Lung (tissue), 12 donors: ENCODE data around the gene CDKL5. TPM values are rescaled to one million over a fixed set of nuclear protein-coding genes. Genes with fewer than 3 reads are reported as not detected.
A peak's percentile ranks its signal among the peaks of the same experiment; 100 is the strongest.

Experiments used
- ATAC-seq: fragments of 200-7000 bp; cut with Tn5 transposase; one replicate; pipeline ENCODE4 v1.9.1; 2020; ENCODE audit warnings: moderate number of reproducible peaks; ENCODE audit not compliant: insufficient read depth, low FRiP score
- DNase-seq, 3 donors: peaks; one replicate each; pipeline ENCODE4 v3.0.0-alpha.2; 2013 to 2017
- H3K27ac ChIP-seq, 2 donors: one replicate each; pipeline ENCODE4 v1.5.1; 2013; ENCODE audit warnings: mild to moderate bottlenecking in 2 of 2, moderate library complexity in 2 of 2, control low read depth in 1 of 2, inconsistent platforms in 1 of 2, low read depth in 1 of 2, low read length in 1 of 2
- H3K27me3 ChIP-seq, 3 donors: one replicate each; pipeline ENCODE4 v1.5.1; 2013; ENCODE audit warnings: low read length in 2 of 3; ENCODE audit not compliant: control insufficient read depth in 3 of 3, insufficient read depth in 3 of 3
- H3K36me3 ChIP-seq, 4 donors: one replicate each; pipeline ENCODE4 v1.5.1; 2013; ENCODE audit warnings: low read length in 4 of 4, mild to moderate bottlenecking in 1 of 4, moderate library complexity in 1 of 4; ENCODE audit not compliant: control insufficient read depth in 4 of 4, insufficient read depth in 4 of 4
- H3K4me1 ChIP-seq, 5 donors: one replicate each; pipeline ENCODE4 v1.5.1; 2013; ENCODE audit warnings: low read length in 5 of 5, mild to moderate bottlenecking in 2 of 5, moderate library complexity in 1 of 5; ENCODE audit not compliant: control insufficient read depth in 5 of 5, insufficient read depth in 5 of 5
- H3K4me3 ChIP-seq: one replicate; pipeline ENCODE4 v1.5.1; 2013; ENCODE audit warnings: mild to moderate bottlenecking, control low read depth, moderate library complexity
- H3K9ac ChIP-seq, 2 donors: one replicate each; pipeline ENCODE4 v1.5.1; 2013; ENCODE audit warnings: low read length in 2 of 2, control low read depth in 1 of 2; ENCODE audit not compliant: insufficient read depth in 1 of 2
- H3K9me3 ChIP-seq, 4 donors: one replicate each; pipeline ENCODE4 v1.5.1; 2013; ENCODE audit warnings: low read length in 3 of 4, mild to moderate bottlenecking in 1 of 4, moderate library complexity in 1 of 4; ENCODE audit not compliant: control insufficient read depth in 4 of 4, insufficient read depth in 3 of 4
- CTCF ChIP-seq: IDR thresholded peaks from 2 replicates; pipeline ENCODE4 v1.5.1; 2012; ENCODE audit warnings: mild to moderate bottlenecking; ENCODE audit errors: control extremely low read depth, extremely low read depth
- WGBS, 2 donors: extraction: QIAGEN DNeasy Blood & Tissue Kit; methylation state at CpG; one replicate each; pipeline ENCODE4 v1.1.7; 2013; 5-methylcytosine and 5-hydroxymethylcytosine counted together
- polyA plus RNA-seq, 2 donors: library from polyadenylated mRNA; stranded (reverse); fragments of 200-250 nt; gene quantifications; one replicate each; pipeline ENCODE4 v1.2.1, GENCODE V29; 2013
- total RNA-seq, 2 donors: library from RNA; depleted of rRNA in 1 of 2; stranded (reverse); fragments of >200 nt in 1 of 2; gene quantifications; one replicate each; pipeline ENCODE4 v1.2.1, GENCODE V29; 2014 to 2021
- donor health status: control.
- donor health status: control.
- donor health status: Bipolar disorder and iron deficiency.
- donor health status: healthy.
- donor health status: DM: yes; HTN: yes; CAD: no.

CDKL5 gene
- total and polyA plus RNA-seq, 4 donors, result 3.2 to 37.3 (median 16.3) TPM

GRCh38 chrX:18448416-18448815, 23.0 kb downstream of the CDKL5 start:
- H3K27ac ChIP-seq, result no peak overlapping the region
- H3K4me1 ChIP-seq, result peaks cover 0 to 6% (median 1%) of the 10 kb centered on the region in 5 donors
- H3K9me3 ChIP-seq, result no peaks in the 10 kb centered on the region
- no peaks in the 10 kb centered on the region for H3K36me3 ChIP-seq
- WGBS, 2 donors, result 97 to 100% methylated on average over 3 of the region's 3 CpGs
- H3K27me3 ChIP-seq, result peaks cover 0 to 4% (median 2%) of the 10 kb centered on the region in 3 donors
- H3K9ac ChIP-seq, result no peak overlapping the region
- peak in 1 of 3 donors; percentile 11 for DNase-seq
- no peak overlapping the region for H3K4me3 ChIP-seq
- ATAC-seq, result no peak
- no peak for TF ChIP-seq CTCF

- Histone ChIP-seq H3K4me3 (no peak overlapping the region), H3K9me3 (no peaks in the 10 kb centered on the region), H3K27ac (no peak overlapping the region), H3K27me3 (peaks cover 0 to 4% (median 2%) of the 10 kb centered on the region in 3 donors), H3K9ac (no peak overlapping the region), H3K4me1 (peaks cover 0 to 6% (median 1%) of the 10 kb centered on the region in 5 donors), H3K36me3 (no peaks in the 10 kb centered on the region)
- 85 to 94% methylated on average over 4 of the region's 4 CpGs for WGBS, 2 donors
- no peak for ATAC-seq
- no peak for TF ChIP-seq CTCF
- no peak for DNase-seq
Observed at GRCh38 chrX:18449236-18449635, 23.8 kb downstream of the CDKL5 start.

GRCh38 chrX:18455384-18455783, 30.0 kb downstream of the CDKL5 start:
- Histone ChIP-seq H3K27ac (no peak overlapping the region), H3K9ac (no peak overlapping the region), H3K36me3 (no peaks in the 10 kb centered on the region), H3K4me1 (peaks cover 0 to 1% (median 0%) of the 10 kb centered on the region in 5 donors), H3K4me3 (no peak overlapping the region), H3K9me3 (no peaks in the 10 kb centered on the region), H3K27me3 (no peaks in the 10 kb centered on the region)
- ATAC-seq, result no peak
- DNase-seq, result peak in 1 of 3 donors; percentile 5
- WGBS, 2 donors, result 66 to 89% methylated on average over 2 of the region's 2 CpGs
- no peak for TF ChIP-seq CTCF

- WGBS, 2 donors, result 57 to 63% methylated on average over 2 of the region's 2 CpGs
- Histone ChIP-seq H3K27ac (no peak overlapping the region), H3K9me3 (no peaks in the 10 kb centered on the region), H3K36me3 (no peaks in the 10 kb centered on the region), H3K27me3 (no peaks in the 10 kb centered on the region), H3K4me3 (no peak overlapping the region), H3K4me1 (peaks cover 0 to 3% (median 0%) of the 10 kb centered on the region in 5 donors), H3K9ac (no peak overlapping the region)
- TF ChIP-seq CTCF, result no peak
- ATAC-seq, result no peak
- no peak for DNase-seq
Observed at GRCh38 chrX:18457000-18457399, 31.6 kb downstream of the CDKL5 start.
